ENCODE data around the gene NET1. TPM values are rescaled to one million over a fixed set of nuclear protein-coding genes. Genes with fewer than 3 reads are reported as not detected.

The NET1 gene
- total and polyA plus RNA-seq, 2 donors (not counting 3 experiments of a cell fraction or from before 2014, with no cell fraction given), result 14.4 to 46.3 TPM

DNA sequence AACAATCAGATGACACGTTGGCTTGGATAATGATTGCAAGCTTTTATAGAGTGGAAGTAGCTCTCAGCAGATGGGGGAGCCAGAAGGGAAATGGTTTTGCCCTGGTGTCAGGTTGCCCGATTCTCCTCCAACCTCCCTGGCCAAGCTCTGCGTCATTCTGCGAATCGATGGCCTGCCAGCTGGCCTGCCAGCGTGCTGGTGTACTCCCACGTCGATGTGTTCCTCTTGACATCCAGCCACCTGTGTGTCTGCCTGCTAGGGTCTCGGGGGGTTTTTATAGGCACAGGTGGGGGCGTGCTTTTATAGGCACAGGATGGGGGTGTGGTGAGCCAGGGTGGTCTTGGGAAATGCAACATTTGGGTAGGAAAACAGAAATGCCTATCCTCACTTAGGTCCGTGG, 4.6 kb downstream of the NET1 start:
- BruUV-seq (replicated peaks), result no TSS peak
- dilution Hi-C loops (cut with MboI; ENCODE audit: extremely low pct_ligation_motif_present, low sequenced_read_pairs), result no loop called here
- POLR2A ChIA-PET, result no interaction called here

GRCh38 chr10:5418584-5418983, 6.2 kb downstream of the NET1 start:
- no peak for DNase-seq (ENCODE audit: low read depth, low spot score)
- no TSS peak for BruUV-seq (replicated peaks)
- H3K4me1 ChIP-seq (ENCODE audit: control insufficient read depth, extremely low read depth, insufficient read depth, low read length), result peaks cover 7% of the 10 kb centered on the region
- no peaks in the 10 kb centered on the region for H3K36me3 ChIP-seq (ENCODE audit: control insufficient read depth in 2 of 2, extremely low read depth in 1 of 2, insufficient read depth in 2 of 2, low read length in 2 of 2)
- dilution Hi-C loops (cut with MboI; ENCODE audit: extremely low pct_ligation_motif_present, low sequenced_read_pairs) (no loop called here), intact Hi-C loops (cut with micrococcal nuclease) (no loop called here)
- H3K27me3 ChIP-seq (ENCODE audit: control insufficient read depth in 2 of 2, insufficient read depth in 2 of 2, low read length in 2 of 2), result no peaks in the 10 kb centered on the region
- no peak overlapping the region for H3K4me2 ChIP-seq (ENCODE audit: insufficient read depth, low read length)
- no peak overlapping the region for H3K9ac ChIP-seq (replicated peaks; ENCODE audit: extremely low read depth, insufficient read depth, low read length)
- FAIRE-seq, result no peak
- H3K4me3 ChIP-seq (replicated peaks in 1 of 3; ENCODE audit: insufficient read depth in 1 of 3, low read depth in 1 of 3, low read length in 3 of 3), result no peak overlapping the region
- no peak overlapping the region for H3K27ac ChIP-seq (ENCODE audit: insufficient read depth, low read depth, low read length)
- H3K79me2 ChIP-seq (ENCODE audit: control insufficient read depth, insufficient read depth, low read length), result peaks cover 99% of the 10 kb centered on the region
- TF ChIP-seq, protein P1, sequence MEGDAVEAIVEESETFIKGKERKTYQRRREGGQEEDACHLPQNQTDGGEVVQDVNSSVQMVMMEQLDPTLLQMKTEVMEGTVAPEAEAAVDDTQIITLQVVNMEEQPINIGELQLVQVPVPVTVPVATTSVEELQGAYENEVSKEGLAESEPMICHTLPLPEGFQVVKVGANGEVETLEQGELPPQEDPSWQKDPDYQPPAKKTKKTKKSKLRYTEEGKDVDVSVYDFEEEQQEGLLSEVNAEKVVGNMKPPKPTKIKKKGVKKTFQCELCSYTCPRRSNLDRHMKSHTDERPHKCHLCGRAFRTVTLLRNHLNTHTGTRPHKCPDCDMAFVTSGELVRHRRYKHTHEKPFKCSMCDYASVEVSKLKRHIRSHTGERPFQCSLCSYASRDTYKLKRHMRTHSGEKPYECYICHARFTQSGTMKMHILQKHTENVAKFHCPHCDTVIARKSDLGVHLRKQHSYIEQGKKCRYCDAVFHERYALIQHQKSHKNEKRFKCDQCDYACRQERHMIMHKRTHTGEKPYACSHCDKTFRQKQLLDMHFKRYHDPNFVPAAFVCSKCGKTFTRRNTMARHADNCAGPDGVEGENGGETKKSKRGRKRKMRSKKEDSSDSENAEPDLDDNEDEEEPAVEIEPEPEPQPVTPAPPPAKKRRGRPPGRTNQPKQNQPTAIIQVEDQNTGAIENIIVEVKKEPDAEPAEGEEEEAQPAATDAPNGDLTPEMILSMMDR (IDR thresholded peaks at IDR 0.05; ENCODE audit: extremely low read depth in 1 of 2, insufficient read depth in 1 of 2, low read depth in 1 of 2, low read length in 2 of 2), result no peak
- no peak for TF ChIP-seq FOS (IDR thresholded peaks at IDR 0.05; ENCODE audit: borderline replicate concordance, insufficient read depth, low read length)
- TF ChIP-seq POLR2A (IDR thresholded peaks at IDR 0.05; ENCODE audit: low read depth, low read length), result no peak
- no peak for TF ChIP-seq GATA2 (IDR thresholded peaks at IDR 0.05; ENCODE audit: insufficient read depth, insufficient read length, low read depth, low read length)
- TF ChIP-seq POLR2AphosphoS5 (IDR thresholded peaks at IDR 0.05; ENCODE audit: insufficient read depth, low read depth, low read length), result no peak
- no peak overlapping the region for H2AFZ ChIP-seq (ENCODE audit: low read depth, low read length)
- ChIA-PET CTCF (no interaction called here), POLR2A (no interaction called here)
- H3K9me1 ChIP-seq (replicated peaks; ENCODE audit: control insufficient read depth, extremely low read depth, insufficient read depth, low read length), result no peaks in the 10 kb centered on the region
- peaks cover 2% of the 10 kb centered on the region for H4K20me1 ChIP-seq (replicated peaks; ENCODE audit: control insufficient read depth, extremely low read depth, insufficient read depth, low read length)
- no peaks in the 10 kb centered on the region for H3K9me3 ChIP-seq (replicated peaks; ENCODE audit: control insufficient read depth, insufficient read depth, low read length)

More for the DNA sequence above, 4.6 kb downstream of the NET1 start:
- no peak overlapping the region for H3K9ac ChIP-seq (replicated peaks; ENCODE audit: extremely low read depth, insufficient read depth, low read length)
- H3K4me2 ChIP-seq (ENCODE audit: insufficient read depth, low read length), result no peak overlapping the region
- no peak overlapping the region for H3K27ac ChIP-seq (ENCODE audit: insufficient read depth, low read depth, low read length)
- H4K20me1 ChIP-seq (replicated peaks; ENCODE audit: control insufficient read depth, extremely low read depth, insufficient read depth, low read length), result peaks cover 2% of the 10 kb centered on the region
- no peak for TF ChIP-seq EZH2 (IDR thresholded peaks at IDR 0.05; ENCODE audit: borderline replicate concordance, low read depth, low read length, severe bottlenecking)
- no peak for TF ChIP-seq POLR2A (IDR thresholded peaks at IDR 0.05; ENCODE audit: low read depth, low read length)
- no peak for TF ChIP-seq JUN (IDR thresholded peaks at IDR 0.05; ENCODE audit: borderline replicate concordance, insufficient read depth, insufficient read length, low read depth)
- no peak for TF ChIP-seq MYC (IDR thresholded peaks at IDR 0.05; ENCODE audit: low read depth, low read length)
- CTCF ChIA-PET, result no interaction called here
- no peak overlapping the region for H2AFZ ChIP-seq (ENCODE audit: low read depth, low read length)
- H3K79me2 ChIP-seq (ENCODE audit: control insufficient read depth, insufficient read depth, low read length), result peaks cover 93% of the 10 kb centered on the region
- FAIRE-seq (no peak), DNase-seq (ENCODE audit: low read depth, low spot score) (no peak)
- H3K4me1 ChIP-seq (ENCODE audit: control insufficient read depth, extremely low read depth, insufficient read depth, low read length), result peaks cover 10% of the 10 kb centered on the region
- no peak overlapping the region for H3K4me3 ChIP-seq (replicated peaks in 1 of 3; ENCODE audit: insufficient read depth in 1 of 3, low read depth in 1 of 3, low read length in 3 of 3)
- no peaks in the 10 kb centered on the region for H3K9me3 ChIP-seq (replicated peaks; ENCODE audit: control insufficient read depth, insufficient read depth, low read length)
- no peaks in the 10 kb centered on the region for H3K27me3 ChIP-seq (ENCODE audit: control insufficient read depth in 2 of 2, insufficient read depth in 2 of 2, low read length in 2 of 2)
- H3K9me1 ChIP-seq (replicated peaks; ENCODE audit: control insufficient read depth, extremely low read depth, insufficient read depth, low read length), result no peaks in the 10 kb centered on the region
- no peaks in the 10 kb centered on the region for H3K36me3 ChIP-seq (ENCODE audit: control insufficient read depth in 2 of 2, extremely low read depth in 1 of 2, insufficient read depth in 2 of 2, low read length in 2 of 2)
- intact Hi-C loops (cut with micrococcal nuclease), result no loop called here
